HepG2 (cell line): ENCODE results near the gene SIGLEC1. TPM values are rescaled to one million over a fixed set of nuclear protein-coding genes. Genes with fewer than 3 reads are reported as not detected.

ENCODE experiments used
- ATAC-seq: fragments of 200-7000 bp; cut with Tn5 transposase; 3 replicates; pipeline ENCODE4 v1.9.1; 2020; ENCODE audit warnings: mild to moderate bottlenecking, moderate library complexity
- BruUV-seq: library from RNA; stranded (reverse); fragments of 400-500 nt; replicated peaks from 2 replicates; lab custom pipeline; 2021; lab: Mats Ljungman, UMichigan
- CTCF ChIA-PET: fragments of 300-600 bp; formaldehyde crosslinking; extraction: SDS; loops from one replicate; lab custom pipeline; 2021; ENCODE audit warnings: low total read pairs, inconsistent platforms, low intra/inter-chr PET ratio; lab: Yijun Ruan, JAX
- POLR2A ChIA-PET: fragments of 350-600 bp; sonication (Branson Sonifier 250); formaldehyde crosslinking; loops from one replicate; lab custom pipeline; 2020; ENCODE audit warnings: antibody characterized with exemption, inconsistent platforms; lab: Yijun Ruan, JAX
- DNase-seq: peaks from one replicate; pipeline ENCODE4 v3.0.0-alpha.2; 2015; ENCODE audit warnings: low spot score
- FAIRE-seq: peaks from 3 replicates; lab custom pipeline; 2011; peaks lifted over from hg19 to GRCh38; lab: Jason Lieb, UNC
- H2AFZ ChIP-seq: one replicate; pipeline ENCODE4 v1.6.1; 2011; ENCODE audit warnings: low read length, inconsistent platforms
- H3K27ac ChIP-seq: fragments of 300-600 bp; 3 replicates; pipeline ENCODE4 v1.8.0; 2011; ENCODE audit warnings: mixed run types, mild to moderate bottlenecking, mixed read lengths, low read length, inconsistent platforms; ENCODE audit not compliant: insufficient read depth; ENCODE audit errors: extremely low read length
- H3K27me3 ChIP-seq, 2 experiments: fragments of 200-600 bp in 1 of 2; 2 replicates in 1 of 2; 3 replicates in 1 of 2; pipeline versions ENCODE4 v1.6.0 to v1.8.0; 2011; ENCODE audit warnings: low read length in 2 of 2, mild to moderate bottlenecking in 2 of 2, moderate library complexity in 2 of 2, inconsistent platforms in 1 of 2; ENCODE audit not compliant: insufficient read depth in 2 of 2, control insufficient read depth in 1 of 2
- H3K36me3 ChIP-seq, 2 experiments: fragments of 200-600 bp in 1 of 2; replicated peaks in 1 of 2; 2 replicates in 1 of 2; 3 replicates in 1 of 2; pipeline versions ENCODE4 v1.5.1 to v1.8.0; 2011; ENCODE audit warnings: low read length in 2 of 2, inconsistent platforms in 1 of 2; ENCODE audit not compliant: insufficient read depth in 2 of 2, control insufficient read depth in 1 of 2
- H3K4me1 ChIP-seq: 2 replicates; pipeline ENCODE4 v1.5.1; 2012; ENCODE audit warnings: low read length, inconsistent platforms; ENCODE audit not compliant: insufficient read depth
- H3K4me2 ChIP-seq: 2 replicates; pipeline ENCODE4 v1.6.0; 2011; ENCODE audit warnings: low read depth, low read length, inconsistent platforms
- H3K4me3 ChIP-seq, 3 experiments: fragments of 200-600 bp in 1 of 3; sonication (generic), shearing (Covaris generic) in 1 of 3; replicated peaks in 1 of 3; 2 replicates each; pipeline ENCODE4 v1.5.1; 2011 to 2016; ENCODE audit warnings: low read length in 3 of 3, inconsistent platforms in 2 of 3, low read depth in 2 of 3, mild to moderate bottlenecking in 2 of 3, control low read depth in 1 of 3, mixed read lengths in 1 of 3; ENCODE audit not compliant: insufficient read depth in 1 of 3
- H3K79me2 ChIP-seq: one replicate; pipeline ENCODE4 v1.6.1; 2011; ENCODE audit warnings: low read length, inconsistent platforms; ENCODE audit not compliant: insufficient read depth
- H3K9ac ChIP-seq: 2 replicates; pipeline ENCODE4 v1.6.0; 2011; ENCODE audit warnings: mild to moderate bottlenecking, low read depth, low read length, inconsistent platforms; ENCODE audit not compliant: insufficient read depth
- H3K9me3 ChIP-seq: 2 replicates; pipeline ENCODE4 v1.5.1; 2012; ENCODE audit warnings: mild to moderate bottlenecking, low read length
- H4K20me1 ChIP-seq: 2 replicates; pipeline ENCODE4 v1.6.0; 2011; ENCODE audit warnings: inconsistent platforms, mild to moderate bottlenecking, low read length, moderate library complexity; ENCODE audit not compliant: insufficient read depth
- AGO2 ChIP-seq: fragments of 200-400 bp; formaldehyde crosslinking; optimal IDR thresholded peaks from 2 replicates; pipeline ENCODE3; 2017; ENCODE audit warnings: mild to moderate bottlenecking, low read depth, low read length, moderate library complexity
- EED ChIP-seq: sonication (generic); formaldehyde crosslinking; IDR thresholded peaks from 2 replicates; pipeline ENCODE4 v1.5.0; 2020; ENCODE audit warnings: mild to moderate bottlenecking, missing genetic modification reagents
- ELF4 ChIP-seq: sonication (generic); formaldehyde crosslinking; IDR thresholded peaks from 2 replicates; pipeline ENCODE4 v1.5.0; 2020; ENCODE audit warnings: missing genetic modification reagents, mild to moderate bottlenecking, moderate library complexity, borderline replicate concordance
- FOXK1 ChIP-seq: sonication (generic); formaldehyde crosslinking; IDR thresholded peaks from 2 replicates; pipeline ENCODE4 v1.4.0; 2020; ENCODE audit warnings: low read depth, missing genetic modification reagents, borderline replicate concordance
- FOXK2 ChIP-seq: fragments of 450-650 bp; IDR thresholded peaks from 2 replicates; pipeline ENCODE4 v1.6.1; 2016
- GFI1 ChIP-seq: sonication (generic); formaldehyde crosslinking; IDR thresholded peaks from 2 replicates; pipeline ENCODE4 v1.5.0; 2020; ENCODE audit warnings: missing genetic modification reagents, mild to moderate bottlenecking, borderline replicate concordance
- ISL2 ChIP-seq: sonication (generic); formaldehyde crosslinking; IDR thresholded peaks from 2 replicates; pipeline ENCODE4 v1.5.0; 2020; ENCODE audit warnings: missing genetic modification reagents
- KDM2A ChIP-seq: sonication (generic); formaldehyde crosslinking; IDR thresholded peaks from 2 replicates; pipeline ENCODE4 v1.4.0; 2020; ENCODE audit warnings: low read depth, missing genetic modification reagents, borderline replicate concordance
- KDM5A ChIP-seq: fragments of 200-600 bp; sonication (generic); IDR thresholded peaks from 2 replicates; pipeline ENCODE4 v1.7.0; 2018; ENCODE audit warnings: antibody characterized with exemption, mild to moderate bottlenecking, low read length, borderline replicate concordance
- NCOA1 ChIP-seq: sonication (generic); formaldehyde crosslinking; IDR thresholded peaks from 2 replicates; pipeline ENCODE4 v1.9.0; 2021; ENCODE audit warnings: missing genetic modification reagents
- SRY ChIP-seq: sonication (generic); formaldehyde crosslinking; IDR thresholded peaks from 2 replicates; pipeline ENCODE4 v1.8.0; 2022; ENCODE audit warnings: mild to moderate bottlenecking, missing genetic modification reagents
- THYN1 ChIP-seq: sonication (generic); formaldehyde crosslinking; IDR thresholded peaks from 2 replicates; pipeline ENCODE4 v1.8.1; 2023; ENCODE audit warnings: low read depth, mild to moderate bottlenecking, moderate library complexity, missing genetic modification reagents, borderline replicate concordance
- ZBTB25 ChIP-seq: IDR thresholded peaks from 2 replicates; pipeline ENCODE4 v1.6.1; 2018; ENCODE audit warnings: missing genetic modification reagents
- ZNF235 ChIP-seq: sonication (generic); formaldehyde crosslinking; IDR thresholded peaks from 2 replicates; pipeline ENCODE4 v1.8.1; 2023; ENCODE audit warnings: mild to moderate bottlenecking, missing genetic modification reagents, borderline replicate concordance
- ZNF556 ChIP-seq: sonication (generic); formaldehyde crosslinking; IDR thresholded peaks from 2 replicates; pipeline ENCODE4 v1.4.0; 2020; ENCODE audit warnings: mild to moderate bottlenecking, missing genetic modification reagents, borderline replicate concordance
- ZNF558 ChIP-seq: sonication (generic); formaldehyde crosslinking; IDR thresholded peaks from 2 replicates; pipeline ENCODE4 v1.9.0; 2022; ENCODE audit warnings: mild to moderate bottlenecking, missing genetic modification reagents, borderline replicate concordance
- ZNF563 ChIP-seq: sonication (generic); formaldehyde crosslinking; IDR thresholded peaks from 2 replicates; pipeline ENCODE4 v1.8.0; 2022; ENCODE audit warnings: mild to moderate bottlenecking, moderate library complexity, missing genetic modification reagents
- ZNF646 ChIP-seq: sonication (generic); formaldehyde crosslinking; IDR thresholded peaks from 2 replicates; pipeline ENCODE4 v1.9.0; 2021; ENCODE audit warnings: mild to moderate bottlenecking, missing genetic modification reagents
- ZNF780A ChIP-seq: sonication (generic); formaldehyde crosslinking; IDR thresholded peaks from 2 replicates; pipeline ENCODE4 v1.8.0; 2022; ENCODE audit warnings: mild to moderate bottlenecking, missing genetic modification reagents, moderate library complexity
- WGBS: methylation state at CpG from one replicate; pipeline ENCODE4 v1.1.6; 2017; ENCODE audit warnings: low lambda C conversion rate; 5-methylcytosine and 5-hydroxymethylcytosine counted together
- in situ Hi-C: cut with HindIII; loops from 2 replicates; pipeline ENCODE4 v1.10.0; 2017; ENCODE audit warnings: low pct_unique_long_range_greater_than_20kb; ENCODE audit not compliant: extremely low pct_ligation_motif_present
- intact Hi-C: fragments of 100-400 bp; cut with micrococcal nuclease; formaldehyde crosslinking; loops from one replicate; pipeline ENCODE4 v1.10.0; 2022; ENCODE audit not compliant: unreplicated experiment
- polyA plus RNA-seq, 8 experiments: library from polyadenylated mRNA; depleted of rRNA in 3 of 8; stranded (reverse) in 7 of 8; unstranded in 1 of 8; fragments of >200 nt; fragmentation: Illumina TruSeq in 4 of 8; extraction: Trizol in 4 of 8; gene quantifications; 2 replicates each; pipeline versions ENCODE4 v1.2.1 to v1.2.3, GENCODE V29; 2011 to 2016; ENCODE audit warnings: low read depth in 4 of 8, missing spikeins in 1 of 8, mixed read lengths in 1 of 8; ENCODE audit not compliant: insufficient read depth in 1 of 8
- total RNA-seq, 5 experiments: library from RNA; depleted of rRNA; stranded (reverse); fragments of >200 nt; fragmentation: Illumina TruSeq; extraction: Trizol; gene quantifications; 2 replicates each; pipeline ENCODE4 v1.2.3, GENCODE V29; 2016; ENCODE audit warnings: low read depth in 1 of 5

Gene SIGLEC1
- total and polyA plus RNA-seq, 2 of the 13 experiments (the other 11 are each of a cell fraction or from before 2014, with no cell fraction given) = 0.01 TPM; not detected in 1

GRCh38 chr20:3748073-3748472, 35.7 kb upstream of the SIGLEC1 start:
- intact Hi-C loops = no loop called here
- BruUV-seq = no TSS peak
- Histone ChIP-seq H3K4me3 (no peak overlapping the region), H3K27me3 (peaks cover 10 to 47% of the 10 kb centered on the region in 2 experiments; a peak in 4 of 5 replicates), H4K20me1 (no peaks in the 10 kb centered on the region), H3K4me1 (peaks cover 52% of the 10 kb centered on the region), H3K9ac (no peak overlapping the region), H3K27ac (no peak overlapping the region), H3K79me2 (no peaks in the 10 kb centered on the region), H3K4me2 (no peak overlapping the region), H2AFZ (no peak overlapping the region), H3K36me3 (peaks cover 0 to 2% of the 10 kb centered on the region in 2 experiments; a peak in 3 of 5 replicates), H3K9me3 (no peaks in the 10 kb centered on the region)
- ChIA-PET POLR2A (interaction anchor here (2.2 kb wide), 1 partner anchor 20 kb away, joined by 8 read pairs; the partner anchor contains the start of gene ADISSP), CTCF (interaction anchor here (2.9 kb wide), 1 partner anchor 21 kb away, joined by 10 read pairs; the partner anchor contains the start of gene ADISSP)
- ATAC-seq (no peak), DNase-seq (no peak), FAIRE-seq (no peak)
- 62% methylated on average over 4 of the region's 16 CpGs for WGBS
- in situ Hi-C loops = no loop called here
- TF ChIP-seq ZNF780A (CRISPR knock-in tag) = no peak
- peak; percentile 19 for TF ChIP-seq AGO2
- TF ChIP-seq GFI1 = no peak
- no peak for TF ChIP-seq THYN1 (CRISPR knock-in tag)
- 0 out of 2 replicates have a peak, but pooled peaks have one; percentile 5 for TF ChIP-seq ZNF556
- 0 out of 2 replicates have a peak, but pooled peaks have one; percentile 50 for TF ChIP-seq SRY (CRISPR knock-in tag)
- TF ChIP-seq ZNF558 (CRISPR knock-in tag) = no peak
- no peak for TF ChIP-seq FOXK1 (CRISPR knock-in tag)
- TF ChIP-seq ZBTB25 (CRISPR knock-in tag) = no peak
- TF ChIP-seq ZNF646 (CRISPR knock-in tag) = no peak
- no peak for TF ChIP-seq ISL2
- no peak for TF ChIP-seq ELF4 (CRISPR knock-in tag)
- TF ChIP-seq ZNF235 (CRISPR knock-in tag) = no peak
- 0 out of 2 replicates have a peak, but pooled peaks have one; percentile 22 for TF ChIP-seq NCOA1 (CRISPR knock-in tag)
- TF ChIP-seq EED (CRISPR knock-in tag) = no peak
- no peak for TF ChIP-seq ZNF563 (CRISPR knock-in tag)
- 0 out of 2 replicates have a peak, but pooled peaks have one; percentile 3 for TF ChIP-seq KDM2A (CRISPR knock-in tag)
- no peak for TF ChIP-seq KDM5A
- no peak for TF ChIP-seq FOXK2
